ENCODE measurements around the gene ADD2. TPM values are rescaled to one million over a fixed set of nuclear protein-coding genes. Genes with fewer than 3 reads are reported as not detected.

ADD2 gene
- total RNA-seq, 6 experiments from 2014 or later = not detected

DNA sequence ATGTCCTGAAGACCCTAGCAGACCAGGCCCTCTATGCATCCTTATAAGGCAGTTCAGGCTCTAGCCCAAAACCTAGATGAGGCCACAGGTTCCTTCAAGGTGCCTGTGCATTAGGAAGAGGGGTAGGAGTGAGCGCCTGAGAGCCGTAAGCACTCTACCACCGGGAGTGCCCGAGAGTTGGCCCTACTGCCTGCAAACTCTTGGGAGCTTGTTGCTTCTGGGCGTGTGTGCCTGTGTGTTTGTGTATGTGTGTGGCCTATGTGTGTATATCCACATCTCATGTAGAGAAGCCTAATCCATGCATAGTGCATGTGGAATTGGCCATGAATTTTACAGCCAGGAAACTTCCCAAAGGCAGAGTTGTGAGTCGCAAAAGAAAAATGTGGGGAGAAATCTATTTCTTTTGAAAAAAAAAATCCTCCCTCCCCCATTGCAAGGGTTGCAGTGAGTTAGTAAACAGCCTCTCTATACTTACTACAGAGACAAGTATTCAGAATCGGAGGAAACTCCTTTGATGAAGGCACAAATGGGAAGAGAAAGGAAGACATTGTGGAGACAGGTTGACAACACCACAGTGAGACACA lies 96.8 kb downstream of the ADD2 start:
- TF ChIP-seq, protein P1, sequence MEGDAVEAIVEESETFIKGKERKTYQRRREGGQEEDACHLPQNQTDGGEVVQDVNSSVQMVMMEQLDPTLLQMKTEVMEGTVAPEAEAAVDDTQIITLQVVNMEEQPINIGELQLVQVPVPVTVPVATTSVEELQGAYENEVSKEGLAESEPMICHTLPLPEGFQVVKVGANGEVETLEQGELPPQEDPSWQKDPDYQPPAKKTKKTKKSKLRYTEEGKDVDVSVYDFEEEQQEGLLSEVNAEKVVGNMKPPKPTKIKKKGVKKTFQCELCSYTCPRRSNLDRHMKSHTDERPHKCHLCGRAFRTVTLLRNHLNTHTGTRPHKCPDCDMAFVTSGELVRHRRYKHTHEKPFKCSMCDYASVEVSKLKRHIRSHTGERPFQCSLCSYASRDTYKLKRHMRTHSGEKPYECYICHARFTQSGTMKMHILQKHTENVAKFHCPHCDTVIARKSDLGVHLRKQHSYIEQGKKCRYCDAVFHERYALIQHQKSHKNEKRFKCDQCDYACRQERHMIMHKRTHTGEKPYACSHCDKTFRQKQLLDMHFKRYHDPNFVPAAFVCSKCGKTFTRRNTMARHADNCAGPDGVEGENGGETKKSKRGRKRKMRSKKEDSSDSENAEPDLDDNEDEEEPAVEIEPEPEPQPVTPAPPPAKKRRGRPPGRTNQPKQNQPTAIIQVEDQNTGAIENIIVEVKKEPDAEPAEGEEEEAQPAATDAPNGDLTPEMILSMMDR (IDR thresholded peaks at IDR 0.05) = no peak
- Mint-ChIP-seq H3K36me3 (ENCODE audit: low read depth) (no peaks in the 10 kb centered on the region), H3K4me1 (ENCODE audit: low read depth) (peaks cover 6% of the 10 kb centered on the region; the same call in 1 of the 2 replicates), H3K27ac (no peak overlapping the region), H3K27me3 (ENCODE audit: insufficient read depth) (peaks cover 32% of the 10 kb centered on the region), H3K9me3 (no peaks in the 10 kb centered on the region), H3K4me3 (no peak overlapping the region)
- peak; percentile 5 for DNase-seq

DNA sequence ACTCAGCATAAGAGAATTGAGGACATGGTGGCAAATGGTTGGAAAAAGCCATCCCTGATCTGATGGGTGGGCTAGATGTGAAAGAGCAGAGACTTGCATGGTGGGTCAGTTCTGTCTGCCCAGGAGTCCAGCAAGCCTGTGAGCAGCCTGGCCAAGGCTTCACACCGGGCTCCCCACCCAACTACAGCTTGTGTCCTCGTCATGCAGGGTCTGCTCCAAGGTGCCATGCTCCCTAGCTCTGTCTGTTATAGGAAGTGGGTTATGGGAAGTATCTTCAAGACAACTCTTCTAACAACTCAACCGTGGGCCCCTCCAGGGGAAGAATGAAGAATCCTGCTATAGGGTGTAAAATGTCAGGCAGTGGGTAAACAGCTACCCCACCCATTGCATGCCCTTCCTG lies 97.4 kb downstream of the ADD2 start:
- Mint-ChIP-seq H3K27me3 (ENCODE audit: insufficient read depth) (peaks cover 34% of the 10 kb centered on the region), H3K4me3 (no peak overlapping the region), H3K27ac (no peak overlapping the region), H3K4me1 (ENCODE audit: low read depth) (peaks cover 6% of the 10 kb centered on the region; the same call in 1 of the 2 replicates), H3K9me3 (no peaks in the 10 kb centered on the region), H3K36me3 (ENCODE audit: low read depth) (no peaks in the 10 kb centered on the region)
- TF ChIP-seq, protein P1 (IDR thresholded peaks at IDR 0.05) = no peak
- no peak for DNase-seq

DNA sequence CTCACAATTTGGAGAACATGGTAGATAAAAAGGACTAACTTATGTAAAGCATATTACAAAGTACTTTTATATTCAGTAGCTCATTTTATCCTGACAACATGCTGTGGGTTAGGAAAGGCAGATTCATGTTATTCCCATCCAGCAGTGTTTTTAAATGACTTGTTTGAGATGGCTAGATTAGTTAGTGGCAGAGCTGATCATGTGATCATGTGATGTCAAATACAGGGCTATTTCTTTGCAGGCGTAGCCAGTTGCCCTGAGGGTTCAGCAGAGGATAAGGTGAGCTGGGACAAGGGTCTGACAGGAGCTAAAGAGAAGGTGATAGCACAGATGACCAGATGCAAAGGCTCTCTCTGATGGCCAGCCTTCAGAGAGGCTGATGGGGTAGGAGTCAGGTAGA lies 97.8 kb downstream of the ADD2 start:
- TF ChIP-seq, protein P1 (IDR thresholded peaks at IDR 0.05) = no peak
- H3K9me3 Mint-ChIP-seq = no peaks in the 10 kb centered on the region

DNA sequence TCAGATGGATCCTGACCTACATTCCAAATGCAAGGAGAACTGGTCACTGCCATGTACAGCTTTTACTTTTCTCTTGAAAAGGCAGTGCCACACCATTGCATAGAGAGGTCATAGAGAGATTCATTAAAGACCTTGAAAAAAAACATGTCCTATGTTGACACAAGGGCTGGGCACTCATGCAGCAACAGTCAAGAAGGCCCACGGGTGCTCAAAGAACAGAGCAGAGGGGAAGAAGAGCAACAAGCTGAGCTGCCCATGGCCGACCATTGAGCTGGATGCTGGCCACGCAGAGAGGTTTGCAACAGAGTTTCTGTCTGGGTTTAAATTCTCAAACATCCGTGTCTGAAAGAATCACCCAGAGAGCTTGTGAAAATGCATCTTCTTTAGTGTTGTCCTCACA lies 99.1 kb downstream of the ADD2 start:
- no peak overlapping the region for H3K27ac Mint-ChIP-seq
- H3K36me3 Mint-ChIP-seq (ENCODE audit: low read depth) = no peaks in the 10 kb centered on the region
- TF ChIP-seq, protein P1 (IDR thresholded peaks at IDR 0.05) = no peak
- peaks cover 30% of the 10 kb centered on the region for H3K27me3 Mint-ChIP-seq (ENCODE audit: insufficient read depth)
- DNase-seq = no peak
- H3K4me3 Mint-ChIP-seq = no peak overlapping the region
- no peaks in the 10 kb centered on the region for H3K9me3 Mint-ChIP-seq
- H3K4me1 Mint-ChIP-seq (ENCODE audit: low read depth) = peaks cover 6% of the 10 kb centered on the region; the same call in 1 of the 2 replicates

More for the DNA sequence above, 97.8 kb downstream of the ADD2 start:
- Mint-ChIP-seq H3K4me1 (ENCODE audit: low read depth) (peaks cover 6% of the 10 kb centered on the region; the same call in 1 of the 2 replicates), H3K4me3 (no peak overlapping the region), H3K27me3 (ENCODE audit: insufficient read depth) (peaks cover 34% of the 10 kb centered on the region), H3K27ac (no peak overlapping the region), H3K36me3 (ENCODE audit: low read depth) (no peaks in the 10 kb centered on the region)
- DNase-seq = no peak

DNA sequence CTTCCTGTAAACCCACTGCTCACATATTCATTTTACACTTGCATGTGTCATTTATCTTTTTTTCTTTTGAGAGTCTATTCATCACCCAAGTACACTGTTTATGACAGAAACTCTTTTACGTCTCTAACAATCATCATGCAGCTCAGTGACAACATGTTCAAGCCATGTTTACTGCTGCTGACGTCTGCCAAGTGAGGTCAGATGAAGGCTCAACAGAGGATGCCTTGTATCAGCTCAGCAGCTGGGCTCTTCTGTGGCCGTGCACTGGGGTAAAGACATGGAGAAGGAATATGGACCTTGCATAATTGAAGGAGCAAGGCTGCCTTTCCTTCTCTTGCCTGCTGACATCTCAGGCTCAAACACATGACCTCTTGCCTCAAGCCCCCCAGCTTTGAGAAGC lies 99.6 kb downstream of the ADD2 start:
- DNase-seq = no peak
- H3K27ac Mint-ChIP-seq = no peak overlapping the region
- no peaks in the 10 kb centered on the region for H3K36me3 Mint-ChIP-seq (ENCODE audit: low read depth)
- no peaks in the 10 kb centered on the region for H3K9me3 Mint-ChIP-seq
- H3K4me1 Mint-ChIP-seq (ENCODE audit: low read depth) = peaks cover 6% of the 10 kb centered on the region; the same call in 1 of the 2 replicates
- peaks cover 29% of the 10 kb centered on the region for H3K27me3 Mint-ChIP-seq (ENCODE audit: insufficient read depth)
- TF ChIP-seq, protein P1 (IDR thresholded peaks at IDR 0.05) = no peak
- no peak overlapping the region for H3K4me3 Mint-ChIP-seq
